Bladder microvascular endothelial cell (primary cell): Measurements from ENCODE around the gene RASSF1. TPM values are rescaled to one million over a fixed set of nuclear protein-coding genes. Genes with fewer than 3 reads are reported as not detected.

Source experiments
- total RNA-seq: library from RNA; depleted of rRNA; stranded (reverse); fragments of >200 nt; gene quantifications from 2 replicates; pipeline ENCODE4 v1.2.3, GENCODE V29; 2014

RASSF1 gene, protein sequence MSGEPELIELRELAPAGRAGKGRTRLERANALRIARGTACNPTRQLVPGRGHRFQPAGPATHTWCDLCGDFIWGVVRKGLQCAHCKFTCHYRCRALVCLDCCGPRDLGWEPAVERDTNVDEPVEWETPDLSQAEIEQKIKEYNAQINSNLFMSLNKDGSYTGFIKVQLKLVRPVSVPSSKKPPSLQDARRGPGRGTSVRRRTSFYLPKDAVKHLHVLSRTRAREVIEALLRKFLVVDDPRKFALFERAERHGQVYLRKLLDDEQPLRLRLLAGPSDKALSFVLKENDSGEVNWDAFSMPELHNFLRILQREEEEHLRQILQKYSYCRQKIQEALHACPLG
- 17.0 and 29.3 TPM in 2 replicates for total RNA-seq

DNA sequence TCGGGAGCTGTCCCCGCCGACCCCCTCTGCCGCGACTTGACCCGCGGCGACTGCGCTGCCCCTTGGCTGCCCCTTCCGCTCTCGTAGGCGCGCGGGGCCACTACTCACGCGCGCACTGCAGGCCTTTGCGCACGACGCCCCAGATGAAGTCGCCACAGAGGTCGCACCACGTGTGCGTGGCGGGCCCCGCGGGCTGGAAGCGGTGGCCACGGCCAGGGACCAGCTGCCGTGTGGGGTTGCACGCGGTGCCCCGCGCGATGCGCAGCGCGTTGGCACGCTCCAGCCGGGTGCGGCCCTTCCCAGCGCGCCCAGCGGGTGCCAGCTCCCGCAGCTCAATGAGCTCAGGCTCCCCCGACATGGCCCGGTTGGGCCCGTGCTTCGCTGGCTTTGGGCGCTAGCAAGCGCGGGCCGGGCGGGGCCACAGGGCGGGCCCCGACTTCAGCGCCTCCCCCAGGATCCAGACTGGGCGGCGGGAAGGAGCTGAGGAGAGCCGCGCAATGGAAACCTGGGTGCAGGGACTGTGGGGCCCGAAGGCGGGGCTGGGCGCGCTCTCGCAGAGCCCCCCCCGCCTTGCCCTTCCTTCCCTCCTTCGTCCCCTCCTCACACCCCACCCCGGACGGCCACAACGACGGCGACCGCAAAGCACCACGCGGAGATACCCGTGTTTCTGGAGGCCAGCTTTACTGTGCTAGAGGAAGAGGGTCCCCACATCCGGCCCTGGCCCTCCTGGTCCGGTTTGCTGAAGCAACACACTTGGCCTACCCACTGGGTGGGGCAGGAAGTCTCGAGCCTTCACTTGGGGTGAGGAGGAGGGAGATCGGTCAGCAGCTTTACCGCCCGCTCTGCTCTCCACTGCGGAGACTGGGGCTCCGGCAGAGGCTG is at the start of gene RASSF1:
RASSF1 (minus strand) TSS at position 389 of the 882 bp plus-strand sequence; CDS start at position 358, 31 bp downstream.

DNA sequence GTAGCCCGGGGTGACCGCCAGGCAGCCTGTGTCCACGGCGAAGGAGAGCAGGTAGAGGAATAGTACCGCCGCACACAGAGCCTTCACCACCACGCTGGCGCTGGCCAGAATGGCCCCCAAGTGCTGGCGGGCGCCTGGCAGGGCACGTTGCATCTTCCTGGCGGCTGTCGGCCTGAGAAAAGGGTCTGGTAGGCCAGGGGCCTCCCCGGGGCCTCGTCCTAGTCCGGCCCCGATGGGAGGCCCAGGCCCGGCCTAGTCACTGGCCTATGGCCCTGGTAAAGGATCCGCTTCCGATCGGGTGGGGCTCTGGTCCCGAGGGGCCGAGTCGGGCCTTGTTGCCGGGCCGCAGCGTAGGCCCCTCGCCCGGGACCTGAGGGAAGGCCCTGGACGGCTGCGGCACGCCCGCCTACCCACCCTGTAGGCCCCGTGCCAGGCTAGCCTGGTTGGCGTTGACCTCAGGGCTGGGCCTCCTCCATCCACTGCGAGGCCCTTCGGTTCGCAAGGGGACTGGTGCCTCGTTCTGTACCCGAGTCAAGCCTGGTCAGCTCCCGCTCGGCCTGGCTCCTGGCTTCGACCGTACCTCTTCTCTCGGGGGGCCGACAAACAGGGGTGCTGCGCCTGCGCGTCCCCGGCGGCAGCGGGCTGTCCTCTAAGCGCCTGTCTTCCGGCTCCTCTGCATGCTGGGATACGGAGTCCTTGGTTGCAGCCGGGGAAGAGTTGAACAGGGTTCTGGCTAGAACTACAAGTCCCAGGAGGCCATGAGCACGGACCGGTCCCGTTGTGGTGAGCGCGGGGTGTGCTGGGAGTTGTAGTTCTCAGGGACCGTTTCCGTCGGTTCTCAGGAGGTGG is 18.5 kb upstream of the RASSF1 start, which contains the start of gene TMEM115:
TMEM115 (minus strand) TSS at position 611 of the 849 bp plus-strand sequence; CDS start at position 153, 458 bp downstream.

DNA sequence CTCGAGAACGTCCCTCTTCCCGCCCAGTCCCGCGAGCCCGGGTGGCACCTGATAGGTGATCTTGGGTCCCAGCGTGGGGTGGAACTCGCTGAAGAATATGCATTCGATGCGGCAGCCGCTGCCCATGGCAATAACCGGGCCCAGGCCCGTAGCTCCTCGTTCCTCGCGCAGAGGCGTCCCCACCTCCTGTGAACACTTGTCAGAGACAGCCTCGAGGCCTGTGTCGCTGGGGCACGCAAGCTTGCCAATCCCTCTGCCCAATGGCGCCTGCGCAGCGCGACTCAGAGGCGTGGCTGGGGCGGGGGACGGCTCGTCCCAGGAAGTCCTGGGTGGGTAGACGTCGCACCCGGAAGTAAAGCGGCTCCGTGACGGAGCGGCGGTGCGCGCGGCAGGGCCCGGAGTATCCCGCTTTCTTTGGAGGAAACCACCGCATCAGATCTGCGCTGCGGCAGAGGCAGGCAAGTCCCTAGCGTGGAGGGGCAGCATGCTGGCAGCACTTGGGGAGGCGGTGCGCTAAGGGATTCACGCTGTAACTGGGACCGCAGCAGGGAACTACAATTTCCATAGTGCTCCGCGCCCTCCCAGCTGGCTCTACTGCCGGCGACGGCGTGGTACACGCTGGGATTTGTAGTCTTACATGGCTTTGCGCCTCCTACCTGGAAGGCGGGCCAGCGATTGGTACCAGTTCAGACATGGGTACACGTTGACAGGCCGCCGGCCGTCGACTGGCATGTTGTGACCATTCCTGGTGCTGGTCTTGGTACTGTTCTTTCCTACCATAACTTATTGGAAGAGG is 10.1 kb upstream of the RASSF1 start, which contains the start of the genes CYB561D2 and NPRL2:
CYB561D2 (plus strand) TSS at position 336 of the 796 bp plus-strand sequence. CDS start 572 bp downstream, outside the sequence.
NPRL2 (minus strand) TSS at position 249 of the 796 bp plus-strand sequence; CDS start at position 126, 123 bp downstream.

DNA sequence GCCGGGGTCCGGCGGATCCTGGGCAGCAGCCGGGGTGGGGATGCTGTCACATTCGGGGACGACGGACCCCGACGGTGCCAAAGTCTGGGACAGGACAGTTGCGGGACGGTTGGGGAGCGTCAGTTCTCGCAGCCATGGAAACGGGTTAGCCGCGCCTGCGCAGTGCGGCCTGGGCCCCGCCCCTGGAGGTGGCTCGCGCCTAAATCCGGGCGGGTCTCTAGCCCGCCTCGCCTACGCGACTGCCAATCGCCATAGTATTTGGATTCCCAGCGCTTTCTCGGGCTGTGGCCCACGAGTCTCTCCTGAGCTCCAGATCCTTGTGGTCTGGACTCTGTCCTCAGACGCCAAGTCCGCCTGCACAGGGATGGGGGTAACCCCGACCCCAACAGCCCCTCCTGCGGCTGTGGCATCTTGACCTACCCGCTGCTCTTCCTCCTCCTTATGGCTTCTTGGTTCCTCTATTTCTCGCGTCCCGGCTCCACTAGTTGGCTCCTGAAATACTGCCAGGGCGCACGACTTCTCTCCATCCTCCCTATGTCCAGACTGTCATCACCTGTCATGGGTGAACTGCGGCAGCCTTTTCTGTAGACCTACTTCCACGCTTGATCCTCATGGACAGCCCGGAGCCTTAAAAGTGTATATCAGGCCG is 5.1 kb upstream of the RASSF1 start, which contains the start of gene ZMYND10:
ZMYND10 (minus strand) TSS at position 147 of the 649 bp plus-strand sequence. CDS start 153 bp downstream, outside the sequence.

DNA sequence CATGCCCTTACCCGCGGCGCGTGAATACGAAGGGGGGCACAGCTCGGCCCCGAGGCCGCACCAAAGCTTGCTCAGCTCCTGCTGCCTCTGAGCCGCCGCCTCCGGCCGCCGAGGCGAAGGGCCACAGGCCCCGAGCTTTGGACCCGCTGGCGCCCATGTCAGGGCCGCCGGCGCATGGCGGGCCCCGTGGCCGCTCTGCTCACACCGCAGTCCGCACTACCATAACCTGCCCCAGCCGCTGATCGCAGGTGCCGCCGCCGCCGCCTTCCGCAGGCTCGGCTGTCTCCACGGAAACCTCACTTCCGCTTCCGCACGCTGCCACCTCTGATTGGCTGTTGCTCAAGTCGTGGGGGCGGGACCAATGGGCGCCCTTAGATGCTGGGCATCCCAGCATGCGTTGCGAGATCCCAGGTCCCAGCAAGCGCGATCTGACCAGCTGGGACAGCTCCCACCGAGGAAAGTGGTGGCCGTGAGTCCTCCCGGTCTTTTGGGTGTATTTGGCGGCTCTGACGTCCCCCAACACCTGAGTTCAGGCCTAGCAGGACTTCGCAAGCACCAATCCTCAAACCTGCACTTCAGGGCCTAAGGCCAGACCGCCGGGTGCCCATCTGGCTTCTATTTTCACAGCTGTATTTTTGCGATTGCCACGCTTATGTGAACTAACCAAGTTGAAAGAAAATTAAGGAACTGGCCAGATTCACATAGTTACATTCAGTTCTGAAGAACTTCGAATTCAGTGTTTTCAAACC is 12.5 kb downstream of the RASSF1 start, which contains the start of gene TUSC2:
TUSC2 (minus strand) TSS at position 281 of the 749 bp plus-strand sequence; CDS start at position 157, 124 bp downstream.

DNA sequence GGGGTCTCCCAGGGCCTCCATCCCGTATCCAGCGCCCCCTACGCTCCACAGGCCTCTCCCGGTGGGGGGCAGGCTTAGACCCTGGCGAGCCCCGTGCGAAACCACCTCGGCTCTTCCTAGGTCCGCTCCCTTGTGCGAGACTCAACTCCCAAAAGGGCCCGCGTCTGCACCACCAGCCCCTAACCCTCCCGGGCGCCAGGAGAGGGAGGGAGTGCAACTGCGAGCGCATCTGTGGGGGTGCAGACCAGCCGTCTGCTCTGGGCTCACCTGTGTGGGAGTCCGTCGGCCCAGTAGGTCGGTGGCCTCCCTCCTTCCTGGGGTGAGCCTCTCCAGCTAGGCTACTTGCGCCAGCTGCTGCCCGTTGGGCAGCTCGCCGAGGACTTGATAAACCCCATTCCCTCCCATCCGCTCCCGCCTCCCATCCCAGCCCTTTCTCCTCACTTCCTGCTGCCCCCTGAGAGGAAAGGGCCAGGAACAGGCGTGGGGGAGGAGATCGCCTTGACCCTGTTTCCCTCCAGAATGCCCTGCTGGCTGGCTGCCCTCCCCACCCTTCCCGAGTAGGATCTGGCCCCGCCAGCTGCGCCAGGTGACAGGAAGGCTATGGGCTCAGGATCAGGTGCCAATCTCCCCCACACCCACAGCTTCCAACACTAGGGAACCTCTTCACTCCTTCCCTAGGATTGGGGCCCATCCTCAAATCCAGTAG is 18.1 kb downstream of the RASSF1 start, which contains the start of gene HYAL2:
HYAL2 (minus strand) TSS at position 360 of the 706 bp plus-strand sequence. CDS start 2,256 bp downstream, outside the sequence.

DNA sequence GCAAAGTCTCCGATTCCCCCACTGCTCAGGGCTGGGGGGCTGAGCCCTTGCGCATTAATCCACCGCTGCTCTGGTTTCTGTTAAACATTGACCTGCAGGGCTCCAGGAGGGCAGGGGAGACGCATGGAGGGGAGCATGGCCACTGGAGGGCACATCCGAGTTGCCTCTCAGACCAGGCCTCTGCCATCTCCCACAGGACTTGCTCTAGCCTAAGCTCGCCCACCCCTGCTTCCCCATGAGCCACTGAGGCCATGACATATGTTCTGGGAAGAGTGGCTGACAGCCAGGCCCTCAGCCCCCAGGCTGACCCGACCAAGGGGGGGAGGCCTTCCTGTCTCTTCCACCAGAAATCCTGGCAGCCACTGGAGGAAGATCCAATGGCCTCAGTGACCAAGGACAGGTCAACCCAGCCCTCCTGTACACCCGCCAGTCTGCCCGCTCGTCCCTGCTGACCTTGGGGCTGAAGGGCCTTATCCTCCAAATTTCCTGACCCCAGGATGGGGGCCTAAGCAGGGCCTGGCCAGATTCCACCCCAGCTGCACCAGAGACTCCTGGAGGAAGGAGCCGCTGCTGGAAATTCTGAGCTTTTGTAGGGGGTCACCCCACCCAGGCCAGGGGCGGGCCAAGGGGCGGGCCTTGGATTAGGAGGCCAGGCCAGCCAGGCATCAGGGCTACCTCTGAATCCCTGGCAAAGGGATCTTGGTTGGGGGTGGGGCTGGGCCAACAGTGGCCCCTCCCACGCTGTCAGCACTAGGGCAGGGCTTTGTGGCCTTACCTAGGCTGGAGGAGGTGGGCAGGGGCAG is 37.4 kb downstream of the RASSF1 start, which contains the start of gene HYAL1:
HYAL1 (minus strand) TSS at position 562 of the 803 bp plus-strand sequence. CDS start 618 bp downstream, outside the sequence.

DNA sequence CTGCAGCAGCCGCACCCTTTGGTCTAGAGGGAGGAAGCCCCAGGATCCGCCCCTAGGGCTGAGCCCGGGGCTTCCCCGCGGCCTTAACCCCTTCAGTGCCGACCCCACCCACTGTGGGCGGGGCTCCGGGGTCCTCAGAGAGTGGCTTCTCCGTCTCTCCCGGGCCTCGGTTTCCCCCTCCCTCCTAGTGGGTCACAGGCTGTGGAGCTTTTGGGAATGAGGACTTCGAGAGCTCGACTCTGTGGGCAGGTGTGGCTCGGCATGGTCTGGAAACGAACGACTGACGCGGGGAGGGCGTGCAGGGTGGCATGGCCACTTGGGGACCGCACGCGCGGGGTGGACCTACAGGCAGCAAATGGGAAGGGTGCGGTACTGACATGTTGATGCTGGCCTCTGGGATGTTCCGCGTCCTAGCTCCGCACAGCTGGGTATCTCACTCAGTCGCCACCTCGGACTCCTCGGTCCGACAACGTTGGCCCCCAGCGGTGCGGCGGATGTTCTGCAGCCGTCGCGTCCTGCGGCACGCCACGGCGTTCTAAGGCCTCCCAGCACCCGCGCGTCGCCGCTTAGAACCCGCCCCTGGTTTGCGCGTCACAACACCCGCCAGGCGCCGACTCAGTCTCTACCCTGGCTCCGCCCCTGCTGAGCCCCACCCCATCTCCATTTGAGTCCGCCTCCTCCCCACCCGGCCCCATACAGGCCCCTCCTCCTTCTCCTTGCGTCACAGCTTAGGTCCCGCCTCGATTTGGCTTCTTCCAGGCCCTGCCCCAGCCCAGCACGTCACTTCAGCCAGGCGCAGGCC is 41.6 kb downstream of the RASSF1 start, which contains the start of the genes HYAL3 and NAA80:
HYAL3 (minus strand) TSS at position 570 of the 802 bp plus-strand sequence. CDS start 3,803 bp downstream, outside the sequence.
NAA80 (minus strand) TSS at position 570 of the 802 bp plus-strand sequence. CDS start 1,942 bp downstream, outside the sequence.

DNA sequence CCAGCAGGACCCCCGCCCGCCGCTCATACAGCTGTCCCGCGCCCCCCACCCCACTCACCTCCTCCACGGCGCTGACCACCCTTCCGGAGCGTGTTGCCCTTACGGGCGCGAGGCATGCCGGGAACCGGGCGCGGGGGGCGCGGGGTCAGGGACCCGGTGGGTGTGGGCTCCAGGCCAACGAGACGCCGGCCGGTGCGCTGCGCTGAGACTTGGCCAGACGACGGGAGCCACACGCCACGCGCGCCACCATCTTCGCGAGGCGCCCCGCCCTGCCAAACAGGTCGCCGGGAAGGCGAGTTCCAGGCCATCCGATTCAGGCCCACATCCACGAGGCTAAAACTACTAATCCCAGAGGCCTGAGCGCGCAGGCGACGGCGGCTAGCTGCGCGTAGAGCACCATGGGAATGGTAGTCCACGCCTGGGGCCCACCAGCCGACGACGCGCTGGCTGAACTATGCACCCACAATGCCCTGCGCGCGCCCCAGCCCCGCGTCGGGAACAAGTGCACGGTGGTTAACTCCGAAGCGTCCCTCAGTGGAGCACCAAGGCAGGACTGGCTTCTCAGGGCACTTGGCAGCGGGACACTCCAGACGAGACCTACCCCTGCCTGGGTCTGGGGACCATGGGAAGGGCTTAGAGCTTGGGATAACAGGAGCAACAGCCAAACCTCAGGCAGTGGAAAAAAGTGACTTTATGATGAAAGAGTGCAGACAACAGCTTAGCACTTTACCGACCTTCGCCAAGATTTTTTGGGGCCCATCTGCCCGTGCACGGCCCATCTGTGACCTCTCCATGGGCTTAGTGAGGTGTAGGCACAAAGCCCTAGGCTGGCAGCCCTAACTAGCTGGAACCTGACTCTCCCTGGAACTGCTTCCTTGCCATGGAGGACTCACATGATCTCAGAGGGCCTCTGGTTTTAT is 48.2 kb downstream of the RASSF1 start, which contains the start of gene IFRD2:
IFRD2 (minus strand) TSS at position 271 of the 920 bp plus-strand sequence; CDS start at position 116, 155 bp downstream.

Other genes with a start within 250 kb of the RASSF1 start
- gene SEMA3F, start 185.5 kb downstream of the RASSF1 start, total RNA-seq, result 36.8 and 47.1 TPM in 2 replicates
- not detected in 2 replicates for gene GNAT1, start 149.2 kb downstream of the RASSF1 start, total RNA-seq
- 0.13 TPM in 1 of 2 replicates, not detected in the other for gene SLC38A3, start 135.6 kb downstream of the RASSF1 start, total RNA-seq
- 583 and 1,028 TPM in 2 replicates for gene GNAI2, start 104.6 kb downstream of the RASSF1 start, total RNA-seq
- 0.49 and 1.1 TPM in 2 replicates for gene SEMA3B, start 71.7 kb downstream of the RASSF1 start, total RNA-seq
- gene LSMEM2, start 61.7 kb downstream of the RASSF1 start, total RNA-seq, result not detected in 2 replicates
- 79.2 and 85.9 TPM in 2 replicates for gene IFRD2, start 48.4 kb downstream of the RASSF1 start, total RNA-seq
- 9.1 and 15.5 TPM in 2 replicates for gene HYAL3, start 41.4 kb downstream of the RASSF1 start, total RNA-seq
- gene NAA80, start 41.4 kb downstream of the RASSF1 start, total RNA-seq, result 1.9 and 2.8 TPM in 2 replicates
- gene HYAL1, start 37.3 kb downstream of the RASSF1 start, total RNA-seq, result 7.2 and 7.6 TPM in 2 replicates
- gene HYAL2, start 18.1 kb downstream of the RASSF1 start, total RNA-seq, result 320 and 845 TPM in 2 replicates
- gene TUSC2, start 12.6 kb downstream of the RASSF1 start, total RNA-seq, result 16.2 and 18.2 TPM in 2 replicates
- gene ZMYND10, start 4.9 kb upstream of the RASSF1 start, total RNA-seq, result 0.16 and 0.31 TPM in 2 replicates
- 14.2 and 16.8 TPM in 2 replicates for gene NPRL2, start 9.9 kb upstream of the RASSF1 start, total RNA-seq
- 18.6 and 22.6 TPM in 2 replicates for gene CYB561D2, start 10.0 kb upstream of the RASSF1 start, total RNA-seq
- 28.7 and 34.6 TPM in 2 replicates for gene TMEM115, start 18.7 kb upstream of the RASSF1 start, total RNA-seq
- under 0.01 and 0.06 TPM in 2 replicates for gene CACNA2D2, start 162.8 kb upstream of the RASSF1 start, total RNA-seq
- 2.3 and 2.8 TPM in 2 replicates for gene C3orf18, start 226.9 kb upstream of the RASSF1 start, total RNA-seq
- 2.4 and 8.7 TPM in 2 replicates for gene HEMK1, start 228.7 kb upstream of the RASSF1 start, total RNA-seq